Activated CD4-positive, alpha-beta T cell treated with anti-CD3 and anti-CD28 coated beads, Interleukin-2, amount 10 ng/mL, durations not matched to agents 7 days and 5 days (primary cell): ENCODE measurements around the gene RBM27. TPM values are rescaled to one million over a fixed set of nuclear protein-coding genes. Genes with fewer than 3 reads are reported as not detected.
A peak's percentile ranks its signal among the peaks of the same experiment; 100 is the strongest.
"Not testable (repeated sequence)": the region's sequence is repeated elsewhere in the genome, so short reads cannot be mapped to it uniquely, and the experiment has no call there.

Source experiments
- CTCF ChIA-PET: fragments of 350-600 bp; sonication (Branson Sonifier 250); formaldehyde crosslinking; loops from one replicate; lab custom pipeline; 2021; ENCODE audit warnings: antibody characterized with exemption; lab: Charles Lee
- POLR2A ChIA-PET: fragments of 350-600 bp; sonication (Branson Sonifier 250); formaldehyde crosslinking; loops from one replicate; lab custom pipeline; 2021; ENCODE audit warnings: antibody characterized with exemption; lab: Charles Lee
- DNase-seq: peaks from one replicate; pipeline ENCODE4 v3.0.0-alpha.2; 2020
- H3K27ac Mint-ChIP-seq: one replicate; pipeline ENCODE4 v1.8.0; 2021; ENCODE audit warnings: mild to moderate bottlenecking, moderate library complexity, mixed read lengths
- H3K27me3 Mint-ChIP-seq: one replicate; pipeline ENCODE4 v1.8.0; 2021; ENCODE audit warnings: mixed read lengths
- H3K36me3 Mint-ChIP-seq: one replicate; pipeline ENCODE4 v1.8.0; 2021; ENCODE audit warnings: low read depth, mixed read lengths
- H3K4me1 Mint-ChIP-seq: one replicate; pipeline ENCODE4 v1.8.0; 2021; ENCODE audit warnings: mixed read lengths
- H3K4me3 Mint-ChIP-seq: one replicate; pipeline ENCODE4 v1.8.0; 2021; ENCODE audit warnings: mild to moderate bottlenecking, moderate library complexity, mixed read lengths
- H3K9me3 Mint-ChIP-seq: one replicate; pipeline ENCODE4 v1.8.0; 2021; ENCODE audit warnings: mixed read lengths
- total RNA-seq, 2 experiments: library from RNA; stranded (reverse); gene quantifications; one replicate each; pipeline ENCODE4 v1.2.3, GENCODE V29; 2021

Gene RBM27, protein sequence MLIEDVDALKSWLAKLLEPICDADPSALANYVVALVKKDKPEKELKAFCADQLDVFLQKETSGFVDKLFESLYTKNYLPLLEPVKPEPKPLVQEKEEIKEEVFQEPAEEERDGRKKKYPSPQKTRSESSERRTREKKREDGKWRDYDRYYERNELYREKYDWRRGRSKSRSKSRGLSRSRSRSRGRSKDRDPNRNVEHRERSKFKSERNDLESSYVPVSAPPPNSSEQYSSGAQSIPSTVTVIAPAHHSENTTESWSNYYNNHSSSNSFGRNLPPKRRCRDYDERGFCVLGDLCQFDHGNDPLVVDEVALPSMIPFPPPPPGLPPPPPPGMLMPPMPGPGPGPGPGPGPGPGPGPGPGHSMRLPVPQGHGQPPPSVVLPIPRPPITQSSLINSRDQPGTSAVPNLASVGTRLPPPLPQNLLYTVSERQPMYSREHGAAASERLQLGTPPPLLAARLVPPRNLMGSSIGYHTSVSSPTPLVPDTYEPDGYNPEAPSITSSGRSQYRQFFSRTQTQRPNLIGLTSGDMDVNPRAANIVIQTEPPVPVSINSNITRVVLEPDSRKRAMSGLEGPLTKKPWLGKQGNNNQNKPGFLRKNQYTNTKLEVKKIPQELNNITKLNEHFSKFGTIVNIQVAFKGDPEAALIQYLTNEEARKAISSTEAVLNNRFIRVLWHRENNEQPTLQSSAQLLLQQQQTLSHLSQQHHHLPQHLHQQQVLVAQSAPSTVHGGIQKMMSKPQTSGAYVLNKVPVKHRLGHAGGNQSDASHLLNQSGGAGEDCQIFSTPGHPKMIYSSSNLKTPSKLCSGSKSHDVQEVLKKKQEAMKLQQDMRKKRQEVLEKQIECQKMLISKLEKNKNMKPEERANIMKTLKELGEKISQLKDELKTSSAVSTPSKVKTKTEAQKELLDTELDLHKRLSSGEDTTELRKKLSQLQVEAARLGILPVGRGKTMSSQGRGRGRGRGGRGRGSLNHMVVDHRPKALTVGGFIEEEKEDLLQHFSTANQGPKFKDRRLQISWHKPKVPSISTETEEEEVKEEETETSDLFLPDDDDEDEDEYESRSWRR
- 10 to 100 TPM; 19.5 to 36.3 TPM for total RNA-seq

DNA sequence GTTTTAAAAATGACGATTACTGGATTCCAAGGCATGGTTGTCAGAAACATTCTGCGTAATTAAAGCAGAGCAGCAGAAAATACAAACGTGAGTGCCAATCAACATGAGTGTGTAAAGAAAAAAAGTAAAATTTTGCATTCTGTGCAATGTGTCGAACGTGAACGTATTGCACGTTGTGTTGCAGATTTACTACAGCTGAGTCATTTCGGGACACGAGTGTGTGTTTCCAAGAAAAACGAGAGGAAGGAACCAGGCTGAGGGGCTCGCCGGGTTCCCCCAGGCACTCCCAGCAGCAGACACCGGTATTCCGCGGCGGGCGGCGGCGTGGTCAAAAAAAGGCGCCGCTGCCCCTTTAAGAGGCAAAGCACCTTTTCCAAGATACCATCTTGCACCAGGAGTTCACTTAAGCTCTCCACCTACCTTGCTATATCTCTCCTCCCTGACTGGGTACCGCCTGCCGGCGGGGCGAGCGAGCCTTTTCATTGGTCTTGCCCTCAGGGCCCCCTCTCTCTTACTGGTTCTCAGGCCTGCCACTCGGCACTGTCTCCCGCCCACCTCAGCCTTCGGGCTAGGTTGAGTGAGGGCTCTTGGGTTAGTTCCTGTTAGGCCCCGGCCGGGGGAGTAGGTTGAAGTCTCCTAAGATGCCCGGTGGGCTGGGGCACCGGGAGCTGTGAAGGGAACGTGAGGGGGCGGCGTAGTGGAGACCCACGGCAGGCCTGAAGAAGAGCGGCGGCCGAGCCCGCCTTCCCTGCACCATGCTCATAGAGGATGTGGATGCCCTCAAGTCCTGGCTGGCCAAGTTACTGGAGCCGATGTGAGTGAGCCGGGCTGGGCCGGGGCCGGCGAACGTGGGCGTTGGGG, at the start of gene RBM27:
TSS of gene RBM27 (plus strand) at position 595 of the 861 bp plus-strand sequence. CDS start at position 756, 161 bp downstream.
- peak; percentile 96 for DNase-seq
- POLR2A ChIA-PET, result interaction anchor here (0.6 kb wide), 1 partner anchor 47 kb away, joined by 3 read pairs; no protein-coding TSS in a partner anchor
- Mint-ChIP-seq H3K27me3 (no peaks in the 10 kb centered on the region), H3K9me3 (no peaks in the 10 kb centered on the region), H3K27ac (no peak within 1 kb of the TSS), H3K4me3 (no peak within 1 kb of the TSS), H3K4me1 (peaks cover 18% of the 10 kb centered on the region), H3K36me3 (no peaks in the 10 kb centered on the region)
- CTCF ChIA-PET, result no interaction called here

DNA sequence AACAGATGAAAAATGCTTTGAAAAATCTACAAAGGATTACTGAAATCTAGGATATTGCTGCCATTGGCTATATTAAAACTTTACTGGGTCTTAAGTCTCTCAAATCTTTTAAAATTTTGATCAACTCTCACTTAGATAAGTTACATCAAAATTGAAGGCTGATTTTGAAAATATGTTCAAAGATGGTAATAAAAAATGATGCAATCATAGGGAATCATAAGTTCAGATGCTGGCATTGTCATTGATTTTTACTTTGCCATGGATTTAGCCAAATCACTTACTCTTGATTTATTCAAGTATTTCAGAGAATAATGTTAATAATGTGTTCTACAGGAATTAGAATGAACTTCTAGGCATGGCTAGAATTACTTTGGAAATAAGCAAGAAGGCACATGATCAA, 45.1 kb upstream of the RBM27 start:
- POLR2A ChIA-PET, result no interaction called here
- no peak overlapping the region for H3K27ac Mint-ChIP-seq
- no peak for DNase-seq

DNA sequence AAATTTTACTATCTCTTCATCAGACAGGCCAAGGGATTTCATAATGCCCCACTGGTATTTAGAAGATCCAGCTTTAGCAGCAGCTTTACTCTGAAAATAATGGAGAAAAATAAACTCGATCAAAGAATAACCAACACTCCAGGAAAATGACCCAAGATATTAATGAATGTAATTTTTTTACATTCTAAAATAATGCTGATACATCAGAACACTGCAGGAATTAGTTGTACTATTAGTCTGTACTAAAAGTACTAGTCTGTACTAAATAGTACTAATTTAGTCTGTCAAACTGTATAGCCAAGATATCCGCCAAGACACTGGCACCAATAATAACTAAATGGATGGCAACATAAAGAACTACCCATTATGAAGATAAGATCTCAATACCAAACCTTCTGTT, 39.0 kb upstream of the RBM27 start:
- no peak for DNase-seq
- Mint-ChIP-seq H3K27ac (no peak overlapping the region), H3K36me3 (peaks cover 58% of the 10 kb centered on the region), H3K4me3 (no peak overlapping the region), H3K9me3 (no peaks in the 10 kb centered on the region), H3K27me3 (no peaks in the 10 kb centered on the region), H3K4me1 (peaks cover 3% of the 10 kb centered on the region)
- CTCF ChIA-PET, result no interaction called here
- POLR2A ChIA-PET, result no interaction called here

More for the DNA sequence above, 45.1 kb upstream of the RBM27 start:
- no peaks in the 10 kb centered on the region for H3K27me3 Mint-ChIP-seq
- no peaks in the 10 kb centered on the region for H3K4me1 Mint-ChIP-seq
- no peak overlapping the region for H3K4me3 Mint-ChIP-seq
- H3K36me3 Mint-ChIP-seq, result peaks cover 51% of the 10 kb centered on the region
- CTCF ChIA-PET, result no interaction called here
- no peaks in the 10 kb centered on the region for H3K9me3 Mint-ChIP-seq

DNA sequence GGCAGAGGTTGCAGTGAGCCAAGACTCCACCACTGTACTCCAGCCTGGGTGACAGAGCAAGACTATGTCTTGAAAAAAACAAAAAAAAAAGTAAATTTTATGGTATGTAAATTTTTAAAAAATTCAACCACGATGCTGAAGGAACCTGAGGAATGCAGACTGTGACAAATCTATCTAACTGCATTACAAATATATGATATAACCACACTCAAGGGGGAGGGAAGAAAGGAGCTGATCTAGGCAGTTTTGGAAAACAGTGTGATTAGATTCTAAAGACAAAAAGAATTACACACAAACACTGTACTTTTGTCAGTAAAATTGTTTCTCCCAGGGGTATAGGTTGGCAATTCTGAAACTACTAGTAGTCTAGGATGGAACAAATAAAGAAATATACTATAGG, 37.9 kb upstream of the RBM27 start:
- DNase-seq, result no peak
- Mint-ChIP-seq H3K9me3 (no peaks in the 10 kb centered on the region), H3K4me1 (peaks cover 5% of the 10 kb centered on the region), H3K4me3 (no peak overlapping the region), H3K27ac (no peak overlapping the region), H3K36me3 (peaks cover 62% of the 10 kb centered on the region), H3K27me3 (no peaks in the 10 kb centered on the region)
- POLR2A ChIA-PET, result no interaction called here
- CTCF ChIA-PET, result interaction anchor here (1.0 kb wide), 1 partner anchor 46 kb away, joined by 3 read pairs; no protein-coding TSS in a partner anchor

DNA sequence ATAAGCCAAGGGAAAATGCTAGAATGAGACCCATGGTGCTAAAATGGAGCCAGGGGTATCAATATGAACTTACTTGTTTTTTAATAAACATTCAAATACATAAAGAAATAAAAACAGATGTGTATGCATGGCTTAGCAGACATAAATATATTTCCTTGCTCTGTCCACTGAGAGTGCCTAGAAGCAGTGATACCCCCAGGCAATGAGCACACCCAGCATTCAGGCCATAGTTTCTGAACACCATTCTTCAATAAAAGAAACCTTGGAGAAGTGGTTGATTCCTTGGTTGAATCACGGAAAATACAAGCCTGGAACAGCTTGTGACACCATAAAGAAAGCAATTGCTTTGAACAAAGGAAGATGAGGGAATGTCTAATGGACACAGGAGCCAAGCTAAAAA, 37.5 kb upstream of the RBM27 start:
- no peaks in the 10 kb centered on the region for H3K9me3 Mint-ChIP-seq
- ChIA-PET CTCF (interaction anchor here (1.0 kb wide), 1 partner anchor 46 kb away, joined by 3 read pairs; no protein-coding TSS in a partner anchor), POLR2A (no interaction called here)
- peaks cover 65% of the 10 kb centered on the region for H3K36me3 Mint-ChIP-seq
- no peak for DNase-seq
- no peak overlapping the region for H3K4me3 Mint-ChIP-seq
- H3K27me3 Mint-ChIP-seq, result no peaks in the 10 kb centered on the region
- peaks cover 5% of the 10 kb centered on the region for H3K4me1 Mint-ChIP-seq
- no peak overlapping the region for H3K27ac Mint-ChIP-seq

DNA sequence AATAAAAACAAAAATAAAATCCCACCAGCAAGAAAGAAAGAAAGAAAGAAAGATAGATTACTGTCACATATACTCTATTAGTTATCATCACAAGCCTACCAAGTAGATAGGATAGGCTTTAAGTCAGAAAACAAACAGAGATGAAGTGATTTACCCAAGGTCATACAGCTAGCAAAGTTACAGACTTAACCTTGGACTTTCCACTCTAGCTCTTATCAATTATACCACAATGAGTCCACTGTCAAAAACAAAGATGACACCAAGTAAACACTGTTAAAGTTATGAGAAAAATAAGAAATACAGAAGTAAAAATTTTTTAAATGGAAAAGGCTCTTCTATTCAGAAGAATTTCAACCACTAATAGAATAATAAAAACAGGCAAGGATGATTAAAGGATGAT, 34.3 kb upstream of the RBM27 start:
- H3K4me3 Mint-ChIP-seq, result no peak overlapping the region
- H3K9me3 Mint-ChIP-seq, result no peaks in the 10 kb centered on the region
- H3K27me3 Mint-ChIP-seq, result no peaks in the 10 kb centered on the region
- CTCF ChIA-PET, result interaction anchor here (0.9 kb wide), 1 partner anchor 16 kb away, joined by 3 read pairs; no protein-coding TSS in a partner anchor
- peaks cover 55% of the 10 kb centered on the region for H3K36me3 Mint-ChIP-seq
- no peak overlapping the region for H3K27ac Mint-ChIP-seq
- POLR2A ChIA-PET, result no interaction called here
- peaks cover 17% of the 10 kb centered on the region for H3K4me1 Mint-ChIP-seq
- no peak for DNase-seq

DNA sequence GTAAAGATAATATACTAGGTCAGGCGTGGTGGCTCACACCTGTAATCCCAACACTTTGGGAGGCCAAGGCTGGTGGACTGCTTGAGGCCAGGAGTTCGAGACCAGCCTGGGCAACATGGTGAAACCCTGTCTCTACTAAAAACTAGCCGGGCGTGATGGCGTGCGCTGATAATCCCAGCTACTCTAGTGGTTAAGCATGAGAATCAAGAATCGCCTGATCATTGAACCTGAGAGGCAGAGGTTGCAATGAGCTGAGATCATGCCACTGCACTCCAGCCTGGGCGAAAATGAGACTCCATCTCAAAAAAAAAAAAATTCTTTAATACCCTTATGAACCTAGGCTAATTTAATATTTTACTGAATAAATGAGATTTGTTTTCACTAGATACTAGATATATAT, 30.4 kb upstream of the RBM27 start:
- H3K27ac Mint-ChIP-seq, result peak overlapping the region; percentile 50
- CTCF ChIA-PET, result interaction anchor here (0.7 to 1.1 kb wide), 3 partner anchors 10 to 221 kb away, joined by 3 to 4 read pairs (median 4); no protein-coding TSS in a partner anchor
- peaks cover 45% of the 10 kb centered on the region for H3K36me3 Mint-ChIP-seq
- DNase-seq, POLR2A ChIA-PET, H3K27me3 Mint-ChIP-seq, H3K9me3 Mint-ChIP-seq, H3K4me3 Mint-ChIP-seq: not testable (repeated sequence)
- H3K4me1 Mint-ChIP-seq, result peaks cover 18% of the 10 kb centered on the region

DNA sequence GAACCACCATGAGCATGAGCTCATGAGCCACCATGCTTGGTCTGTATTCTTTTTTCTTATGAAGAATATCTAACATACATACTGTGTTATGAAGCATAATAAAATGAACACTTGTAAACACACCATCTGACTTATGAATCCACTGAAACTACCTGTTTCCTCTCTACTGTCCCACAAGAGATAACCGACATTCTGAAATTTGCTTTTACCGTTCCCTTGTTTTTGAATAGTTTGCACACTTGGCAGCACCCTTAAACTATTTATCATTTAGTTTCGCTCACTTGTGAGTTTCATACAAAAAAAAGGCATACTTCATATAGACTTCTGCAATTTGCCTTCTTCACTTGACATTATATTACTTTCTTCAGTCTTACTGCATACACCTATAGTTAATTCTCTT, 29.8 kb upstream of the RBM27 start:
- no peaks in the 10 kb centered on the region for H3K9me3 Mint-ChIP-seq
- H3K27ac Mint-ChIP-seq, result peak overlapping the region; percentile 71
- POLR2A ChIA-PET, result interaction anchor here (0.6 to 0.7 kb wide), 2 partner anchors 24 to 1111 kb away, joined by 3 read pairs; no protein-coding TSS in a partner anchor
- no peak overlapping the region for H3K4me3 Mint-ChIP-seq
- H3K4me1 Mint-ChIP-seq, result peaks cover 20% of the 10 kb centered on the region
- no peaks in the 10 kb centered on the region for H3K27me3 Mint-ChIP-seq
- CTCF ChIA-PET, result interaction anchor here (0.7 to 1.2 kb wide), 4 partner anchors 10 to 221 kb away, joined by 3 to 4 read pairs (median 4); no protein-coding TSS in a partner anchor
- peaks cover 44% of the 10 kb centered on the region for H3K36me3 Mint-ChIP-seq
- DNase-seq, result no peak

DNA sequence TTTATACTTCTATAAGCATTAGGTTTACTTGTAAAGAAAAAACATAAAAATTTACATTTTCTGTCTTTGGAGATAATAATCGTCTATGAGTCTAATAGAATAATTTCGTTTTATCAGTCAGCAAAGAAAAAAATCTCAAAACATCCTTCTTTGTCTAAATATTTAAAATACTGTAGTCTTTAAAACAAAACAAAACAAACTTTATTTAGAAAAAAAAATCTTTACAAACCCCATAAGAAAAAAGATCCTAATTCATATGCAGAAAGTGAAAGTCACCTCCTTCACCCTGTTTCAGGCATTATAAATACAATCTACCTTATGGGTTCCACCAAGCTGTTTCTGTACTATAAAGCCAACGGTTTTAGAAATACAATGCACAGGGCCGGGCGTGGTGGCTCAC, 26.6 kb upstream of the RBM27 start:
- H3K9me3 Mint-ChIP-seq, result no peaks in the 10 kb centered on the region
- H3K27ac Mint-ChIP-seq, result no peak overlapping the region
- H3K36me3 Mint-ChIP-seq, result peaks cover 39% of the 10 kb centered on the region
- POLR2A ChIA-PET, result no interaction called here
- DNase-seq, result no peak
- peaks cover 35% of the 10 kb centered on the region for H3K4me1 Mint-ChIP-seq
- CTCF ChIA-PET, result no interaction called here
- no peak overlapping the region for H3K4me3 Mint-ChIP-seq
- no peaks in the 10 kb centered on the region for H3K27me3 Mint-ChIP-seq

DNA sequence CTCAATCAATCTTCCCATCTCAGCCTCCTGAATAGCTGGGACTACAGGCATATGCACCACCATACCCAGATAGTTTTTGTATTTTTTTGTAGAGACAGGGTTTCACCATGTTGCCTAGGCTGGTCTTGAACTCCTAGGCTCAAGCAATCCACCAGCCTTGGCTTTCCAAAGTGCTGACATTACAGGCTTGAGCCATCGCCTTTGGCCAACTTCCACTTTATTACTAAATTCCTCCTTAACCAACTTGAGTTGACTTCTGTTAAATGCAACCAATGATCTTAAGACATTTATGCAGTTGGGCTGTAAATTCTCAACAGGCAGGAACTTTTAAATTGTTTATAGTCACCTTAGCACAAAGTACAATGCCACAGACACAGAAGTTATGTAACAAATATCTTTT, 23.7 kb upstream of the RBM27 start:
- no peak for DNase-seq
- Mint-ChIP-seq H3K4me3 (no peak overlapping the region), H3K27me3 (no peaks in the 10 kb centered on the region), H3K4me1 (peaks cover 24% of the 10 kb centered on the region), H3K36me3 (peaks cover 32% of the 10 kb centered on the region), H3K9me3 (no peaks in the 10 kb centered on the region), H3K27ac (no peak overlapping the region)
- POLR2A ChIA-PET, result no interaction called here
- CTCF ChIA-PET, result no interaction called here

DNA sequence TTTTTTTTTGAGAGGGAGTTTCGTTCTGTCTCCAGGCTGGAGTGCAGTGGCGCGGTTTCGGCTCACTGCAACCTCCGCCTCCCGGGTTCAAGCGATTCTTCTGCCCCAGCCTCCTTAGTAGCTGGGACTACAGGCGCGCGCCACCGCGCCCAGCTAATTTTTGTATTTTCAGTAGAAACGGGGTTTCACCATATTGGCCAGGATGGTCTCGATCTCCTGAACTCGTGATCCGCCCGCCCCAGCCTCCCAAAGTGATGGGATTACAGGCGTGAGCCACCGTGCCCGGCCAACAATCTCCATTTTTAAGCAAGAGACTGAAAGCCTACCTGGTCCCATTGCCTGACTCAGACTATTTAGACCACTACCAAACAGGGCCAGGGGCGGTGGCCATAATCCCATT, 20.0 kb upstream of the RBM27 start:
- peak overlapping the region; percentile 98 for H3K4me3 Mint-ChIP-seq

More for the DNA sequence above, 20.0 kb upstream of the RBM27 start:
- Mint-ChIP-seq H3K36me3 (peaks cover 18% of the 10 kb centered on the region), H3K4me1 (peaks cover 22% of the 10 kb centered on the region), H3K27ac (peak overlapping the region; percentile 98)
- CTCF ChIA-PET, result interaction anchor here (0.6 kb wide), 1 partner anchor 34 kb away, joined by 4 read pairs; no protein-coding TSS in a partner anchor
- H3K27me3 Mint-ChIP-seq, DNase-seq, POLR2A ChIA-PET, H3K9me3 Mint-ChIP-seq: not testable (repeated sequence)
